GM12878 (cell line): ENCODE measurements around the gene WDR93.

Experiments
- CHD4 ChIP-seq: fragments of 200-600 bp; sonication (generic); IDR thresholded peaks from 2 replicates; pipeline ENCODE4 v1.6.1; 2016; ENCODE audit warnings: mild to moderate bottlenecking
- EZH2 ChIP-seq: IDR thresholded peaks from 2 replicates; pipeline ENCODE4 v1.6.1; 2012; ENCODE audit warnings: low read depth, mild to moderate bottlenecking, control low read depth, inconsistent platforms, low read length, borderline replicate concordance; ENCODE audit not compliant: control insufficient read depth
- FOS ChIP-seq: IDR thresholded peaks from 3 replicates; pipeline ENCODE4 v1.6.1; 2011; ENCODE audit warnings: borderline replicate concordance; ENCODE audit not compliant: insufficient read length; ENCODE audit errors: extremely low read depth
- STAT3 ChIP-seq: IDR thresholded peaks from 2 replicates; pipeline ENCODE4 v1.6.1; 2011; ENCODE audit warnings: low read depth, low read length, improper control_type of control experiment
- YY1 ChIP-seq: IDR thresholded peaks from 2 replicates; pipeline ENCODE4 v1.6.1; 2011; ENCODE audit warnings: low read depth, mild to moderate bottlenecking, low read length
- TF ChIP-seq, protein P1 (sequence below), 3 experiments: IDR thresholded peaks in 2 of 3; conservative IDR thresholded peaks in 1 of 3; 2 replicates each; pipeline ENCODE4 v1.5.1; 2011; ENCODE audit warnings: low read depth in 3 of 3, low read length in 3 of 3, mild to moderate bottlenecking in 3 of 3, control low read depth in 2 of 3, moderate library complexity in 2 of 3, inconsistent platforms in 1 of 3, mixed read lengths in 1 of 3; ENCODE audit not compliant: control insufficient read depth in 2 of 3, insufficient read depth in 1 of 3; ENCODE audit errors: extremely low read depth in 1 of 3
- TF ChIP-seq, protein P2 (sequence below): fragments of 450-650 bp; IDR thresholded peaks from 2 replicates; pipeline ENCODE4 v1.6.1; 2018; ENCODE audit warnings: borderline replicate concordance, mild to moderate bottlenecking; ENCODE audit not compliant: partially characterized antibody

- TF ChIP-seq YY1 (no peak), CHD4 (no peak), FOS (no peak), EZH2 (no peak), STAT3 (no peak)
- TF ChIP-seq, protein P1, sequence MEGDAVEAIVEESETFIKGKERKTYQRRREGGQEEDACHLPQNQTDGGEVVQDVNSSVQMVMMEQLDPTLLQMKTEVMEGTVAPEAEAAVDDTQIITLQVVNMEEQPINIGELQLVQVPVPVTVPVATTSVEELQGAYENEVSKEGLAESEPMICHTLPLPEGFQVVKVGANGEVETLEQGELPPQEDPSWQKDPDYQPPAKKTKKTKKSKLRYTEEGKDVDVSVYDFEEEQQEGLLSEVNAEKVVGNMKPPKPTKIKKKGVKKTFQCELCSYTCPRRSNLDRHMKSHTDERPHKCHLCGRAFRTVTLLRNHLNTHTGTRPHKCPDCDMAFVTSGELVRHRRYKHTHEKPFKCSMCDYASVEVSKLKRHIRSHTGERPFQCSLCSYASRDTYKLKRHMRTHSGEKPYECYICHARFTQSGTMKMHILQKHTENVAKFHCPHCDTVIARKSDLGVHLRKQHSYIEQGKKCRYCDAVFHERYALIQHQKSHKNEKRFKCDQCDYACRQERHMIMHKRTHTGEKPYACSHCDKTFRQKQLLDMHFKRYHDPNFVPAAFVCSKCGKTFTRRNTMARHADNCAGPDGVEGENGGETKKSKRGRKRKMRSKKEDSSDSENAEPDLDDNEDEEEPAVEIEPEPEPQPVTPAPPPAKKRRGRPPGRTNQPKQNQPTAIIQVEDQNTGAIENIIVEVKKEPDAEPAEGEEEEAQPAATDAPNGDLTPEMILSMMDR (IDR thresholded peaks at IDR 0.05 in 2 of 3, conservative IDR thresholded peaks at IDR 0.05 in 1 of 3; ENCODE audit: control insufficient read depth in 2 of 3, extremely low read depth in 1 of 3, insufficient read depth in 1 of 3, low read depth in 3 of 3, low read length in 3 of 3) = no peak
- TF ChIP-seq, protein P2, sequence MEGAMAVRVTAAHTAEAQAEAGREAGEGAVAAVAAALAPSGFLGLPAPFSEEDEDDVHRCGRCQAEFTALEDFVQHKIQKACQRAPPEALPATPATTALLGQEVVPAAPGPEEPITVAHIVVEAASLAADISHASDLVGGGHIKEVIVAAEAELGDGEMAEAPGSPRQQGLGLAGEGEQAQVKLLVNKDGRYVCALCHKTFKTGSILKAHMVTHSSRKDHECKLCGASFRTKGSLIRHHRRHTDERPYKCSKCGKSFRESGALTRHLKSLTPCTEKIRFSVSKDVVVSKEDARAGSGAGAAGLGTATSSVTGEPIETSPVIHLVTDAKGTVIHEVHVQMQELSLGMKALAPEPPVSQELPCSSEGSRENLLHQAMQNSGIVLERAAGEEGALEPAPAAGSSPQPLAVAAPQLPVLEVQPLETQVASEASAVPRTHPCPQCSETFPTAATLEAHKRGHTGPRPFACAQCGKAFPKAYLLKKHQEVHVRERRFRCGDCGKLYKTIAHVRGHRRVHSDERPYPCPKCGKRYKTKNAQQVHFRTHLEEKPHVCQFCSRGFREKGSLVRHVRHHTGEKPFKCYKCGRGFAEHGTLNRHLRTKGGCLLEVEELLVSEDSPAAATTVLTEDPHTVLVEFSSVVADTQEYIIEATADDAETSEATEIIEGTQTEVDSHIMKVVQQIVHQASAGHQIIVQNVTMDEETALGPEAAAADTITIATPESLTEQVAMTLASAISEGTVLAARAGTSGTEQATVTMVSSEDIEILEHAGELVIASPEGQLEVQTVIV = no peak
Observed at GRCh38 chr15:89775815-89776214, 85.2 kb downstream of the WDR93 start.
